HCT116 (cell line): ENCODE data around the gene CAMK2D. TPM values are rescaled to one million over a fixed set of nuclear protein-coding genes. Genes with fewer than 3 reads are reported as not detected.

Source experiments
- ATAC-seq: fragments of 200-7000 bp; cut with Tn5 transposase; 2 replicates; pipeline ENCODE4 v1.9.1; 2020; ENCODE audit warnings: mild to moderate bottlenecking, moderate library complexity
- BruUV-seq: library from RNA; stranded (reverse); fragments of 400-500 nt; replicated peaks from 2 replicates; lab custom pipeline; 2021; lab: Mats Ljungman, UMichigan
- CTCF ChIA-PET: fragments of 300-600 bp; sonication (Branson Sonifier 250); formaldehyde crosslinking; loops from one replicate; lab custom pipeline; 2021; ENCODE audit warnings: antibody characterized with exemption; lab: Charles Lee
- POLR2A ChIA-PET: fragments of 300-600, 350-600 bp; sonication (Branson Sonifier 250); formaldehyde crosslinking; loops from one replicate; lab custom pipeline; 2021; ENCODE audit warnings: antibody characterized with exemption; lab: Charles Lee
- RAD21 ChIA-PET, 2 experiments: fragments of 300-600 bp; sonication (Branson Sonifier 250); formaldehyde crosslinking; loops; one replicate each; lab custom pipeline; 2023; ENCODE audit warnings: low total read pairs in 2 of 2; ENCODE audit not compliant: uncharacterized antibody in 2 of 2, unreplicated experiment in 2 of 2, low non-redundant PET in 1 of 2; lab: Charles Lee
- DNase-seq: peaks from one replicate; pipeline ENCODE4 v3.0.0-alpha.2; 2010; ENCODE audit warnings: low read depth, low spot score
- H2AFZ ChIP-seq: fragments of 200-600 bp; shearing (Covaris generic), sonication (generic); 2 replicates; pipeline ENCODE4 v1.6.1; 2017; ENCODE audit warnings: low read depth, mixed run types, mixed read lengths, antibody characterized with exemption, low read length; ENCODE audit not compliant: poor library complexity, severe bottlenecking
- H3K27ac ChIP-seq: 2 replicates; pipeline ENCODE4 v1.5.1; 2012; ENCODE audit warnings: low read depth, low read length
- H3K27me3 ChIP-seq: fragments of 200-600 bp; sonication (generic); 2 replicates; pipeline ENCODE4 v1.6.1; 2016; ENCODE audit warnings: mixed run types, low read length, mixed read lengths; ENCODE audit not compliant: insufficient read depth
- H3K36me3 ChIP-seq, 2 experiments: fragments of 200-500 bp in 1 of 2; fragments of 200-600 bp in 1 of 2; sonication (Bioruptor generic) in 1 of 2; sonication (generic) in 1 of 2; 2 replicates each; pipeline versions ENCODE4 v1.5.1 to v1.6.1; 2014 to 2016; ENCODE audit warnings: low read length in 2 of 2, inconsistent platforms in 1 of 2, mixed read lengths in 1 of 2, mixed run types in 1 of 2; ENCODE audit not compliant: insufficient read depth in 2 of 2, control insufficient read depth in 1 of 2
- H3K4me1 ChIP-seq, 2 experiments: fragments of 200-600 bp in 1 of 2; sonication (generic) in 1 of 2; 2 replicates each; pipeline versions ENCODE4 v1.5.1 to v1.6.1; 2012 to 2017; ENCODE audit warnings: low read length in 2 of 2, inconsistent platforms in 1 of 2, mild to moderate bottlenecking in 1 of 2, mixed read lengths in 1 of 2, mixed run types in 1 of 2, moderate library complexity in 1 of 2; ENCODE audit not compliant: insufficient read depth in 2 of 2, control insufficient read depth in 1 of 2
- H3K4me2 ChIP-seq: fragments of 200-600 bp; sonication (generic); 2 replicates; pipeline ENCODE4 v1.6.1; 2017; ENCODE audit warnings: mixed run types, low read length, mixed read lengths
- H3K4me3 ChIP-seq, 2 experiments: fragments of 200-600 bp in 1 of 2; sonication (generic) in 1 of 2; replicated peaks in 1 of 2; 2 replicates each; pipeline ENCODE4 v1.5.1; 2011 to 2016; ENCODE audit warnings: low read length in 2 of 2, control low read depth in 1 of 2, low read depth in 1 of 2, mild to moderate bottlenecking in 1 of 2, mixed read lengths in 1 of 2, mixed run types in 1 of 2
- H3K79me2 ChIP-seq: fragments of 200-600 bp; sonication (generic); 2 replicates; pipeline ENCODE4 v1.6.1; 2017; ENCODE audit warnings: mild to moderate bottlenecking, mixed run types, low read length, moderate library complexity, mixed read lengths; ENCODE audit not compliant: insufficient read depth
- H3K9ac ChIP-seq: fragments of 200-600 bp; sonication (generic); 2 replicates; pipeline ENCODE4 v1.6.1; 2016; ENCODE audit warnings: low read length, mixed read lengths
- H3K9me2 ChIP-seq: fragments of 200-600 bp; sonication (generic), shearing (Covaris generic); 2 replicates; pipeline ENCODE4 v1.6.1; 2017; ENCODE audit warnings: mixed run types, mild to moderate bottlenecking, moderate library complexity; ENCODE audit not compliant: insufficient read depth
- H3K9me3 ChIP-seq, 2 experiments: fragments of 200-500 bp in 1 of 2; fragments of 200-600 bp in 1 of 2; sonication (Bioruptor generic) in 1 of 2; sonication (generic) in 1 of 2; 2 replicates each; pipeline ENCODE4 v1.6.1; 2014 to 2017; ENCODE audit warnings: low read length in 2 of 2, mixed read lengths in 2 of 2, inconsistent platforms in 1 of 2, low read depth in 1 of 2, mild to moderate bottlenecking in 1 of 2, mixed run types in 1 of 2, moderate library complexity in 1 of 2; ENCODE audit not compliant: control insufficient read depth in 1 of 2, insufficient read depth in 1 of 2
- H4K20me1 ChIP-seq: fragments of 200-600 bp; sonication (generic), shearing (Covaris generic); 2 replicates; pipeline ENCODE4 v1.6.1; 2017; ENCODE audit warnings: mixed run types, mild to moderate bottlenecking, moderate library complexity; ENCODE audit not compliant: insufficient read depth
- CEBPB ChIP-seq: IDR thresholded peaks from 2 replicates; pipeline ENCODE4 v1.6.1; 2012; ENCODE audit warnings: low read depth
- EGR1 ChIP-seq: IDR thresholded peaks from 2 replicates; pipeline ENCODE4 v1.6.1; 2012; ENCODE audit warnings: low read depth
- EZH2 ChIP-seq: fragments of 200-600 bp; sonication (generic); IDR thresholded peaks from 2 replicates; pipeline ENCODE4 v1.6.1; 2017; ENCODE audit warnings: antibody characterized with exemption, mixed run types
- FOSL1 ChIP-seq: IDR thresholded peaks from 2 replicates; pipeline ENCODE4 v1.6.1; 2012; ENCODE audit warnings: low read depth
- POLR2A ChIP-seq: IDR thresholded peaks from 2 replicates; pipeline ENCODE4 v1.7.0; 2011; ENCODE audit warnings: borderline replicate concordance; ENCODE audit not compliant: insufficient read depth, insufficient read length; ENCODE audit errors: extremely low read depth
- TCF7L2 ChIP-seq: IDR thresholded peaks from 2 replicates; pipeline ENCODE4 v1.7.0; 2011; ENCODE audit warnings: borderline replicate concordance, inconsistent platforms; ENCODE audit not compliant: insufficient read depth, insufficient read length; ENCODE audit errors: extremely low read depth
- ZFX ChIP-seq: fragments of 450-650 bp; IDR thresholded peaks from 2 replicates; pipeline ENCODE4 v1.6.1; 2017
- intact Hi-C: fragments of 100-400 bp; cut with micrococcal nuclease; formaldehyde crosslinking; loops from 2 replicates; pipeline ENCODE4 v1.10.0; 2022
- total RNA-seq: library from RNA; stranded (reverse); gene quantifications from one replicate; pipeline ENCODE4 v1.2.1, GENCODE V29; 2021; ENCODE audit not compliant: unreplicated experiment
- TF ChIP-seq, protein P1 (sequence below): IDR thresholded peaks from 2 replicates; pipeline ENCODE4 v1.6.1; 2012; ENCODE audit warnings: low read depth
- TF ChIP-seq, protein P2 (sequence below): IDR thresholded peaks from 2 replicates; pipeline ENCODE4 v1.6.1; 2012
- TF ChIP-seq, protein P3 (sequence below): IDR thresholded peaks from 2 replicates; pipeline ENCODE4 v1.6.1; 2012

Gene CAMK2D
- total RNA-seq, 1 experiment from 2014 or later = 67.0 TPM

DNA sequence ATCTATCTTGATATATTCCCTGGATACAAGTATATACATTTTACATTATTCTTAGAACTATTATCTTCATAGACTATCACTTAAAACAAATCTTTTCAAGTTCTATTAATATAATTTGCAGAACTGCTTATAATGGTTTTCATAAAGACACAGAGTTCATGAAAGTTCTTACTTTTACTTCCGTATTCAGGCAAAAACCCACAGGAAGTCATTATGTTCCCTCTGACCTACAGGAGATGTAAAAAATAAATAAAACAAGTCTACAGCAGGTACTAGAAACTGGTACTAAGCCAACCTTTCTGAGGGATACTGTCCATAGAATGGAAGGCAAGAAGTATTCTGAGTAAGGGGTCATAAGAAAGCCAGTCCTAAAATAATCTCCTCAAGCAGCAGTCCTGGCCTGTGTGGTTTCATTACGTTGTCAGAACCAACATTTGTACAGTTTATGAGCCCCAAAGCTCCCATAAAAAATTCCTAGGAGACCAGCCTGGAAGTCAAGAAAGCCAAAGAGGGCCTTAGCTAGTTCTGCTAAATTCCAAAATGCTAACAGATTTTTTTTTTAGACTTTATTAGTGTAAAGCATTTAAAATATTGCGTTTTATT is 68.6 kb downstream of the CAMK2D start (continued):
- TF ChIP-seq, protein P1, sequence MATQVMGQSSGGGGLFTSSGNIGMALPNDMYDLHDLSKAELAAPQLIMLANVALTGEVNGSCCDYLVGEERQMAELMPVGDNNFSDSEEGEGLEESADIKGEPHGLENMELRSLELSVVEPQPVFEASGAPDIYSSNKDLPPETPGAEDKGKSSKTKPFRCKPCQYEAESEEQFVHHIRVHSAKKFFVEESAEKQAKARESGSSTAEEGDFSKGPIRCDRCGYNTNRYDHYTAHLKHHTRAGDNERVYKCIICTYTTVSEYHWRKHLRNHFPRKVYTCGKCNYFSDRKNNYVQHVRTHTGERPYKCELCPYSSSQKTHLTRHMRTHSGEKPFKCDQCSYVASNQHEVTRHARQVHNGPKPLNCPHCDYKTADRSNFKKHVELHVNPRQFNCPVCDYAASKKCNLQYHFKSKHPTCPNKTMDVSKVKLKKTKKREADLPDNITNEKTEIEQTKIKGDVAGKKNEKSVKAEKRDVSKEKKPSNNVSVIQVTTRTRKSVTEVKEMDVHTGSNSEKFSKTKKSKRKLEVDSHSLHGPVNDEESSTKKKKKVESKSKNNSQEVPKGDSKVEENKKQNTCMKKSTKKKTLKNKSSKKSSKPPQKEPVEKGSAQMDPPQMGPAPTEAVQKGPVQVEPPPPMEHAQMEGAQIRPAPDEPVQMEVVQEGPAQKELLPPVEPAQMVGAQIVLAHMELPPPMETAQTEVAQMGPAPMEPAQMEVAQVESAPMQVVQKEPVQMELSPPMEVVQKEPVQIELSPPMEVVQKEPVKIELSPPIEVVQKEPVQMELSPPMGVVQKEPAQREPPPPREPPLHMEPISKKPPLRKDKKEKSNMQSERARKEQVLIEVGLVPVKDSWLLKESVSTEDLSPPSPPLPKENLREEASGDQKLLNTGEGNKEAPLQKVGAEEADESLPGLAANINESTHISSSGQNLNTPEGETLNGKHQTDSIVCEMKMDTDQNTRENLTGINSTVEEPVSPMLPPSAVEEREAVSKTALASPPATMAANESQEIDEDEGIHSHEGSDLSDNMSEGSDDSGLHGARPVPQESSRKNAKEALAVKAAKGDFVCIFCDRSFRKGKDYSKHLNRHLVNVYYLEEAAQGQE = no peak
- no peak for TF ChIP-seq TCF7L2

DNA sequence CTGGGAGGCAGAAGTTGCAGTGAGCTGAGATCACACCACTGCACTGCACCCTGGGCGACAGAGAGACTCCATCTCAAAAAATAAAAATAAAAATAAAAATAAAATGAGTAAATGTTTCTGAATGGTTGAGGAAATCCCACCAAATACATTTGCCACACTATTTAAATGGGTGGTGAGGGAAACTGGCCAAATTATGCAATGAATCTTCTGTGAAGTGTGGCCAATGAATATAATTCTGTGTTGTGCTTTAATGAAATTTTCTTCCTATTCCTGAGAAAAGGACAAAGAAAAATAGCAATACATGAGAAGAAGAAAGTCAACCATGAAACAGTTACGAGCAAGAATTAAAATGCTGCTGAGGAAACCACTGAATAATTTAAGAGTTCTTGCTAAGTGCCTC is 69.9 kb downstream of the CAMK2D start:
- Histone ChIP-seq H3K79me2 (peaks cover 23% of the 10 kb centered on the region), H3K9me3 (no peaks in the 10 kb centered on the region), H4K20me1 (no peaks in the 10 kb centered on the region), H3K27me3 (no peaks in the 10 kb centered on the region), H3K4me3 (no peak overlapping the region), H3K36me3 (no peaks in the 10 kb centered on the region), H3K4me2 (no peak overlapping the region), H3K27ac (no peak overlapping the region), H3K9ac (no peak overlapping the region), H2AFZ (no peak overlapping the region), H3K9me2 (no peaks in the 10 kb centered on the region), H3K4me1 (no peaks in the 10 kb centered on the region; a peak in 1 of 4 replicates)
- intact Hi-C loops = no loop called here
- ChIA-PET CTCF (no interaction called here), POLR2A (no interaction called here), RAD21 (no interaction called here)
- TF ChIP-seq, protein P2, sequence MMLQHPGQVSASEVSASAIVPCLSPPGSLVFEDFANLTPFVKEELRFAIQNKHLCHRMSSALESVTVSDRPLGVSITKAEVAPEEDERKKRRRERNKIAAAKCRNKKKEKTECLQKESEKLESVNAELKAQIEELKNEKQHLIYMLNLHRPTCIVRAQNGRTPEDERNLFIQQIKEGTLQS = no peak
- TF ChIP-seq, protein P3, sequence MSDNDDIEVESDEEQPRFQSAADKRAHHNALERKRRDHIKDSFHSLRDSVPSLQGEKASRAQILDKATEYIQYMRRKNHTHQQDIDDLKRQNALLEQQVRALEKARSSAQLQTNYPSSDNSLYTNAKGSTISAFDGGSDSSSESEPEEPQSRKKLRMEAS = no peak
- TF ChIP-seq ZFX (no peak), EZH2 (no peak), POLR2A (no peak), FOSL1 (no peak), EGR1 (no peak), CEBPB (no peak)
- ATAC-seq (no peak), DNase-seq (no peak)
- no TSS peak for BruUV-seq
